Testis (tissue), 3 donors: ENCODE results near the gene NPAT. TPM values are rescaled to one million over a fixed set of nuclear protein-coding genes. Genes with fewer than 3 reads are reported as not detected.

Experiments
- DNase-seq: peaks from one replicate; pipeline ENCODE4 v3.0.0-alpha.2; 2019
- H3K27ac ChIP-seq, 2 donors: fragments of 200-600 bp; sonication (generic); one replicate each; pipeline ENCODE4 v1.5.1; 2019
- H3K27me3 ChIP-seq: fragments of 200-600 bp; sonication (generic); one replicate; pipeline ENCODE4 v1.5.1; 2019
- H3K36me3 ChIP-seq: fragments of 200-600 bp; sonication (generic); one replicate; pipeline ENCODE4 v1.5.1; 2017; ENCODE audit warnings: low read depth; ENCODE audit errors: missing control alignments
- H3K4me1 ChIP-seq: fragments of 200-600 bp; sonication (generic); one replicate; pipeline ENCODE4 v1.5.1; 2019
- H3K4me3 ChIP-seq, 2 donors: fragments of 200-600 bp; sonication (generic); one replicate each; pipeline ENCODE4 v1.5.1; 2017 to 2019
- H3K9me3 ChIP-seq: fragments of 200-600 bp; sonication (generic); one replicate; pipeline ENCODE4 v1.5.1; 2017
- CTCF ChIP-seq, 3 experiments: fragments of 450-650 bp in 2 of 3; fragments of 200-600 bp in 1 of 3; sonication (generic) in 1 of 3; IDR thresholded peaks; one replicate each; pipeline ENCODE4 v1.5.1; 2016 to 2019; ENCODE audit warnings: antibody characterized with exemption in 3 of 3, mild to moderate bottlenecking in 2 of 3, moderate library complexity in 1 of 3
- POLR2A ChIP-seq: fragments of 450-650 bp; IDR thresholded peaks from one replicate; pipeline ENCODE4 v1.6.1; 2017; ENCODE audit warnings: antibody characterized with exemption, mild to moderate bottlenecking, moderate library complexity
- WGBS, 2 donors: methylation state at CpG; one replicate each; pipeline ENCODE4 v1.1.5; 2018; 5-methylcytosine and 5-hydroxymethylcytosine counted together
- intact Hi-C: fragments of 100-400 bp; cut with DNase I; formaldehyde crosslinking; loops from one replicate; pipeline ENCODE4 v1.15.1; 2023; ENCODE audit warnings: low total_unique reads
- polyA plus RNA-seq: library from polyadenylated mRNA; stranded (reverse); fragments of 350-450 nt; fragmentation: Illumina TruSeq; extraction: RNeasy Lipid Tissue Mini Kit (QIAGEN cat#74804); gene quantifications from one replicate; pipeline ENCODE4 v1.2.3, GENCODE V29; 2014; ENCODE audit warnings: low read depth, low replicate concordance; ENCODE audit not compliant: insufficient read depth
- total RNA-seq, 2 donors: library from RNA; depleted of rRNA; stranded (reverse); fragments of >200 nt; gene quantifications; one replicate each; pipeline ENCODE4 v1.2.3, GENCODE V29; 2016

NPAT gene
- total and polyA plus RNA-seq, 3 donors from 2014 or later, result 7.9 to 24.3 (median 20.9) TPM

- H3K4me1 ChIP-seq, result peaks cover 8% of the 10 kb centered on the region
- no peaks in the 10 kb centered on the region for H3K9me3 ChIP-seq
- H3K36me3 ChIP-seq, result no peaks in the 10 kb centered on the region
- DNase-seq, result no peak
- intact Hi-C loops, result no loop called here
- no peak overlapping the region for H3K4me3 ChIP-seq
- TF ChIP-seq POLR2A (no peak), CTCF (IDR thresholded peaks at IDR 0.05) (no peak)
- 61 to 74% methylated on average over 4 of the region's 4 CpGs for WGBS, 2 donors
- H3K27ac ChIP-seq, result no peak overlapping the region
- no peaks in the 10 kb centered on the region for H3K27me3 ChIP-seq
Measured at GRCh38 chr11:108216988-108217387, 5.5 kb downstream of the NPAT start.

GRCh38 chr11:108213784-108214183 lies 8.7 kb downstream of the NPAT start:
- no peaks in the 10 kb centered on the region for H3K27me3 ChIP-seq
- no peaks in the 10 kb centered on the region for H3K4me1 ChIP-seq
- H3K9me3 ChIP-seq, result no peaks in the 10 kb centered on the region
- TF ChIP-seq POLR2A (no peak), CTCF (IDR thresholded peaks at IDR 0.05) (no peak)
- no peak overlapping the region for H3K4me3 ChIP-seq
- intact Hi-C loops, result no loop called here
- H3K36me3 ChIP-seq, result no peaks in the 10 kb centered on the region
- no peak for DNase-seq
- no peak overlapping the region for H3K27ac ChIP-seq
- WGBS, 2 donors, result 80 to 96% methylated on average over 2 of the region's 2 CpGs

GRCh38 chr11:108210441-108210840 lies 12.0 kb downstream of the NPAT start:
- H3K27ac ChIP-seq, result no peak overlapping the region
- H3K27me3 ChIP-seq, result no peaks in the 10 kb centered on the region
- TF ChIP-seq POLR2A (no peak), CTCF (IDR thresholded peaks at IDR 0.05) (no peak)
- no peak for DNase-seq
- no peaks in the 10 kb centered on the region for H3K9me3 ChIP-seq
- intact Hi-C loops, result no loop called here
- H3K4me1 ChIP-seq, result no peaks in the 10 kb centered on the region
- no peaks in the 10 kb centered on the region for H3K36me3 ChIP-seq
- no peak overlapping the region for H3K4me3 ChIP-seq
- WGBS, 2 donors, result 100% methylated on average over 1 of the region's 1 CpG

GRCh38 chr11:108207683-108208060 lies 14.8 kb downstream of the NPAT start:
- no peak for TF ChIP-seq POLR2A
- TF ChIP-seq CTCF (IDR thresholded peaks at IDR 0.05), result no peak
- Histone ChIP-seq H3K27ac (no peak overlapping the region), H3K4me1 (no peaks in the 10 kb centered on the region), H3K4me3 (no peak overlapping the region), H3K36me3 (no peaks in the 10 kb centered on the region), H3K9me3 (no peaks in the 10 kb centered on the region), H3K27me3 (no peaks in the 10 kb centered on the region)
- 94 to 100% methylated on average over 6 of the region's 6 CpGs for WGBS, 2 donors
- intact Hi-C loops, result no loop called here
- DNase-seq, result no peak

GRCh38 chr11:108206969-108207682 lies 15.3 kb downstream of the NPAT start:
- no peak for DNase-seq
- no peaks in the 10 kb centered on the region for H3K36me3 ChIP-seq

More at GRCh38 chr11:108206969-108207682, 15.3 kb downstream of the NPAT start:
- intact Hi-C loops, result no loop called here
- 86 to 95% methylated on average over 6 to 8 of the region's 8 CpGs for WGBS, 2 donors
- Histone ChIP-seq H3K27ac (no peak overlapping the region), H3K4me3 (no peak overlapping the region), H3K4me1 (no peaks in the 10 kb centered on the region), H3K27me3 (no peaks in the 10 kb centered on the region), H3K9me3 (no peaks in the 10 kb centered on the region)
- TF ChIP-seq POLR2A (no peak), CTCF (IDR thresholded peaks at IDR 0.05) (no peak)
